PC-9 (cell line): ENCODE data around the gene ADIRF. TPM values are rescaled to one million over a fixed set of nuclear protein-coding genes. Genes with fewer than 3 reads are reported as not detected.

Experiments
- BruUV-seq: library from RNA; stranded (reverse); fragments of 400-500 nt; replicated peaks from 2 replicates; lab custom pipeline; 2021; lab: Mats Ljungman, UMichigan
- CTCF ChIA-PET: fragments of 300-600 bp; sonication (Branson Sonifier 250); formaldehyde crosslinking; loops from one replicate; lab custom pipeline; 2022; ENCODE audit warnings: antibody characterized with exemption; lab: Charles Lee
- POLR2A ChIA-PET: fragments of 300-600 bp; sonication (Branson Sonifier 250); formaldehyde crosslinking; loops from one replicate; lab custom pipeline; 2022; ENCODE audit warnings: antibody characterized with exemption; ENCODE audit not compliant: unreplicated experiment; lab: Charles Lee
- DNase-seq, 2 experiments: peaks; one replicate each; pipeline versions ENCODE4 v3.0.0 to v3.0.0-alpha.2; 2015 to 2022; ENCODE audit warnings: mixed read lengths in 1 of 2
- H2AFZ ChIP-seq: fragments of 200-600 bp; sonication (generic); 2 replicates; pipeline ENCODE4 v1.8.1; 2017; ENCODE audit warnings: antibody characterized with exemption
- H3F3A ChIP-seq: fragments of 200-600 bp; sonication (generic); 2 replicates; pipeline ENCODE4 v1.8.1; 2017; ENCODE audit warnings: antibody characterized with exemption, mild to moderate bottlenecking, low read depth; ENCODE audit not compliant: insufficient read depth
- H3K27ac ChIP-seq: fragments of 200-600 bp; sonication (generic); 2 replicates; pipeline ENCODE4 v1.6.1; 2016; ENCODE audit warnings: mixed run types
- H3K27me3 ChIP-seq: fragments of 200-600 bp; sonication (generic); 2 replicates; pipeline ENCODE4 v1.6.1; 2016; ENCODE audit warnings: low read depth, mixed run types; ENCODE audit not compliant: insufficient read depth
- H3K36me3 ChIP-seq: fragments of 200-600 bp; sonication (generic); 2 replicates; pipeline ENCODE4 v1.6.1; 2016; ENCODE audit warnings: low read depth, mixed run types
- H3K4me1 ChIP-seq: fragments of 200-600 bp; sonication (generic); replicated peaks from 2 replicates; pipeline ENCODE4 v1.6.1; 2016; ENCODE audit warnings: mixed run types; ENCODE audit not compliant: insufficient read depth
- H3K4me2 ChIP-seq: fragments of 200-600 bp; sonication (generic); 2 replicates; pipeline ENCODE4 v1.6.1; 2017; ENCODE audit warnings: mixed run types
- H3K4me3 ChIP-seq: fragments of 200-600 bp; sonication (generic); 2 replicates; pipeline ENCODE4 v1.6.1; 2016; ENCODE audit warnings: mixed run types
- H3K79me2 ChIP-seq: fragments of 200-600 bp; sonication (generic); 2 replicates; pipeline ENCODE4 v1.6.1; 2017; ENCODE audit warnings: low read depth, mixed run types
- H3K9me2 ChIP-seq: fragments of 200-600 bp; sonication (generic); 2 replicates; pipeline ENCODE4 v1.8.1; 2017; ENCODE audit warnings: mild to moderate bottlenecking; ENCODE audit not compliant: insufficient read depth
- H3K9me3 ChIP-seq: fragments of 200-600 bp; sonication (generic); 2 replicates; pipeline ENCODE4 v1.8.1; 2016; ENCODE audit warnings: low read depth; ENCODE audit not compliant: insufficient read depth
- H4K20me1 ChIP-seq: fragments of 200-600 bp; sonication (generic); 2 replicates; pipeline ENCODE4 v1.8.1; 2017; ENCODE audit not compliant: insufficient read depth
- EZH2 ChIP-seq: fragments of 200-600 bp; sonication (generic); IDR thresholded peaks from 2 replicates; pipeline ENCODE4 v1.8.0; 2017; ENCODE audit warnings: antibody characterized with exemption, low read depth
- intact Hi-C: fragments of 100-400 bp; cut with micrococcal nuclease; formaldehyde crosslinking; loops from one replicate; pipeline ENCODE4 v1.10.0; 2022; ENCODE audit not compliant: unreplicated experiment
- total RNA-seq: library from RNA; stranded (reverse); gene quantifications from 2 replicates; pipeline ENCODE4 v1.2.3, GENCODE V29; 2021
- TF ChIP-seq, protein P1 (sequence below): fragments of 200-600 bp; sonication (generic); conservative IDR thresholded peaks from 2 replicates; pipeline ENCODE4 v1.6.1; 2017; ENCODE audit warnings: mixed run types, antibody characterized with exemption, mild to moderate bottlenecking, moderate library complexity

ADIRF gene
- total RNA-seq, 1 experiment from 2014 or later, result 51.0 TPM

- H3K9me3 ChIP-seq, result no peaks in the 10 kb centered on the region
- H3K36me3 ChIP-seq, result no peaks in the 10 kb centered on the region
- no peak within 1 kb of the TSS for H2AFZ ChIP-seq
- H3F3A ChIP-seq, result peaks cover 11% of the 10 kb centered on the region
- H3K4me2 ChIP-seq, result peak within 1 kb of the TSS; percentile 87
- ChIA-PET POLR2A (no interaction called here), CTCF (no interaction called here)
- BruUV-seq, result no TSS peak
- no peaks in the 10 kb centered on the region for H3K9me2 ChIP-seq
- no peak within 1 kb of the TSS for H3K27ac ChIP-seq
- no peak for DNase-seq
- TF ChIP-seq, protein P1, sequence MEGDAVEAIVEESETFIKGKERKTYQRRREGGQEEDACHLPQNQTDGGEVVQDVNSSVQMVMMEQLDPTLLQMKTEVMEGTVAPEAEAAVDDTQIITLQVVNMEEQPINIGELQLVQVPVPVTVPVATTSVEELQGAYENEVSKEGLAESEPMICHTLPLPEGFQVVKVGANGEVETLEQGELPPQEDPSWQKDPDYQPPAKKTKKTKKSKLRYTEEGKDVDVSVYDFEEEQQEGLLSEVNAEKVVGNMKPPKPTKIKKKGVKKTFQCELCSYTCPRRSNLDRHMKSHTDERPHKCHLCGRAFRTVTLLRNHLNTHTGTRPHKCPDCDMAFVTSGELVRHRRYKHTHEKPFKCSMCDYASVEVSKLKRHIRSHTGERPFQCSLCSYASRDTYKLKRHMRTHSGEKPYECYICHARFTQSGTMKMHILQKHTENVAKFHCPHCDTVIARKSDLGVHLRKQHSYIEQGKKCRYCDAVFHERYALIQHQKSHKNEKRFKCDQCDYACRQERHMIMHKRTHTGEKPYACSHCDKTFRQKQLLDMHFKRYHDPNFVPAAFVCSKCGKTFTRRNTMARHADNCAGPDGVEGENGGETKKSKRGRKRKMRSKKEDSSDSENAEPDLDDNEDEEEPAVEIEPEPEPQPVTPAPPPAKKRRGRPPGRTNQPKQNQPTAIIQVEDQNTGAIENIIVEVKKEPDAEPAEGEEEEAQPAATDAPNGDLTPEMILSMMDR, result no peak
- TF ChIP-seq EZH2, result no peak
- H3K4me1 ChIP-seq, result peaks cover 64% of the 10 kb centered on the region
- intact Hi-C loops, result loop anchor here (5.0 kb wide), 1 partner anchor 555 kb away; no protein-coding TSS in a partner anchor
- no peaks in the 10 kb centered on the region for H4K20me1 ChIP-seq
- no peaks in the 10 kb centered on the region for H3K27me3 ChIP-seq
- peak within 1 kb of the TSS; percentile 72; the same call in 1 of the 2 replicates for H3K4me3 ChIP-seq
- no peaks in the 10 kb centered on the region for H3K79me2 ChIP-seq
Measured at GRCh38 chr10:86957471-86958115, 10.7 kb upstream of the ADIRF start, which contains the start of gene MMRN2. TSS of gene MMRN2 (minus strand) at chr10:86957615. CDS start at chr10:86957541, 74 bp downstream.

DNA sequence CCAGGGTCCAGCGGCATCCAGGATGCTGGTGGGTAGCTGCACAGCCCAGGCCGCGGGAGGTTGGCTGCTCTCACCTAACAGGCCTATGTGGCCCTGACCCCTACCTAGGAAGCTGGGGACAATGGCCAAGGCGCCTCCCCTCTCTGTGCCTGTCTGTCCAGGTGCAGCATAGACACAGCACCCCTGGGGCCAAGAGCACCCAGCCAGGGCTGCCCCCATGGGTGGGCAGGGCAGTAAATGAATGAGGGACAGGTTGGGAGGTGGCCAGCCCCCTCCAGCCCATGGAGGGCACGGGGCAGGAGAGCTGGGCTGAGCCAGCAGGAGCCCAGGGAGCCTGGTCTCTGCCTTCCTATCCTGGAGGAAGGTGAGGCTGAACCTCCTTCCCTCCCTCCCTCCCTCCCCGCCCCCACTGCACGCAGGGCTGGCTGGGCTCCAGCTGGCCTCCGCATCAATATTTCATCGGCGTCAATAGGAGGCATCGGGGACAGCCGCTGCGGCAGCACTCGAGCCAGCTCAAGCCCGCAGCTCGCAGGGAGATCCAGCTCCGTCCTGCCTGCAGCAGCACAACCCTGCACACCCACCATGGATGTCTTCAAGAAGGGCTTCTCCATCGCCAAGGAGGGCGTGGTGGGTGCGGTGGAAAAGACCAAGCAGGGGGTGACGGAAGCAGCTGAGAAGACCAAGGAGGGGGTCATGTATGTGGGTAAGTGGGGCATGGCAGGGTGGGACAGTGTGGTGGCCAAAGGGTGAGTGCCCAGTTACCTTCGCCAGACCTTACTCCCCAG, 10.0 kb upstream of the ADIRF start, which contains the start of gene SNCG:
TSS of gene SNCG (plus strand) at position 484 of the 785 bp plus-strand sequence. CDS start at position 583, 99 bp downstream.
- Histone ChIP-seq H3K36me3 (no peaks in the 10 kb centered on the region), H3K4me1 (peaks cover 61% of the 10 kb centered on the region), H3K27ac (peak within 1 kb of the TSS; percentile 80), H4K20me1 (no peaks in the 10 kb centered on the region), H3K4me2 (peak within 1 kb of the TSS; percentile 87), H3K9me3 (no peaks in the 10 kb centered on the region), H3F3A (peaks cover 11% of the 10 kb centered on the region), H3K79me2 (no peaks in the 10 kb centered on the region), H3K4me3 (peak within 1 kb of the TSS; percentile 72), H2AFZ (peak within 1 kb of the TSS; percentile 75; the same call in 1 of the 2 replicates), H3K9me2 (no peaks in the 10 kb centered on the region), H3K27me3 (no peaks in the 10 kb centered on the region)
- ChIA-PET POLR2A (interaction anchor here (0.5 to 0.9 kb wide), 5 partner anchors 8 to 137 kb away, joined by 3 to 6 read pairs (median 3); no protein-coding TSS in a partner anchor), CTCF (interaction anchor here (0.5 to 1.5 kb wide), 2 partner anchors 11 to 13 kb away, joined by 4 read pairs; no protein-coding TSS in a partner anchor)
- TF ChIP-seq, protein P1, result no peak
- no peak for TF ChIP-seq EZH2
- no peak for DNase-seq
- no TSS peak for BruUV-seq
- intact Hi-C loops, result loop anchor here (5.0 kb wide), 1 partner anchor 556 kb away; no protein-coding TSS in a partner anchor
